ENCODE measurements around the gene CFAP92.

CFAP92 gene

DNA sequence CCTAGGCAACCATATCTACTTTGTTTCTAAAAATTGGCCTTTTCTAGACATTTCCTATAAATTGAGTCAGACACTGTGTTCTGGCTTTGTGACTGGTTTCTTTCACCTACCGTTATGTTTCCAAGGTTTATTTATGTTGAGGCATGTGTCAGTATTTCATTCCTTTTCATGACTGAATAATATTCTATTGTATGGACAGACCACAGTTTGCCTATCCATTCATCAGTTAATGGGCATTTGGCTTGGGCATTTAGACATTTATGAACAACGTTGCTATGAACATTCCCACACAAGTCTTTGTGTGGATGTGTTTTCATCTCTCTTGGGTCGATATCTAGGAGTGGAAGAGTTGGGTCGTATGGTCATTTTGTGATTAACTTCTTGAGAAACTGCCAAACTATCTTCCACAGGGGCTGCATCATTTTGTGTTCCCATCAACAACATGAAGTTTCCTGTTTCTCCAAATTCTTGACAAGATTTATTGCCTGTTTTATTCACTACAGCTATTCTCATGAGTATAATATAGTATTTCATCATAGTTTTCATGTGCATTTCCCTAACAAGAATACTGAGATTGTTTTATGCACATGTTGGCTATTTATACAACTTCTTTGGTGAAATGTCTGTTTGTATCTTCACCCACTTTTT lies 3.7 kb upstream of the CFAP92 start:
- Histone ChIP-seq H3K4me3 (ENCODE audit: low read depth, low read length) (no peak overlapping the region), H3K36me3 (ENCODE audit: control insufficient read depth in 2 of 2, insufficient read depth in 1 of 2, low read length in 2 of 2) (no peaks in the 10 kb centered on the region), H3K9me3 (ENCODE audit: control insufficient read depth, insufficient read depth, low read depth, low read length) (no peaks in the 10 kb centered on the region), H3K4me1 (ENCODE audit: control insufficient read depth, insufficient read depth, low read length) (no peaks in the 10 kb centered on the region), H3K27ac (ENCODE audit: extremely low read depth, low read depth, low read length) (no peak overlapping the region)
- TF ChIP-seq ZIC2 (tag by site-specific recombination; IDR thresholded peaks at IDR 0.05) (no peak), ZNF664 (tag by site-specific recombination; IDR thresholded peaks at IDR 0.05) (no peak), ZNF146 (tag by site-specific recombination; IDR thresholded peaks at IDR 0.05) (peak; percentile 77)
- POLR2A ChIA-PET = interaction anchor here (0.7 kb wide), 1 partner anchor 317 kb away, joined by 3 read pairs; no protein-coding TSS in a partner anchor
- CTCF ChIA-PET = interaction anchor here (1.4 to 2.4 kb wide), 2 partner anchors 27 to 30 kb away, joined by 3 to 8 read pairs; no protein-coding TSS in a partner anchor

DNA sequence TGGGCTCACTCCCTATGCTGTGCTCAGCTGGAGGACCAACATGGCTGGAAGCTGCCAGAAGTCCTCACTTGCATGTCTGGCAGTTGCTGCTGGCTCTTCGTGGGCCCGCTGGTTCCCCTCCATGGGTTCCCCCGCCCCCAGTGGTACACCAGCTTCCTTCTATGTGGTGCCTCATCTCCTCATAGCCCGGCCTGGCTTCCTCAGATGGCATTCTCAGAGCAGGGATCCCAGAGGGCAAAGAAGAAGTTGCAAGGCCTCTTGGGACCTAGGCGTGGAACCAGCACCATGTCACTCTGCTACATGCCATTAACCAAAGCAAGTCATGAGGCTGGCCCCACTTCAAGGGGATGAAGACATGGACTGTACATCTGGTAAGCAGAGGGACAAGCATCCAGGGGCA lies 2.9 kb upstream of the CFAP92 start:
- ChIA-PET POLR2A (no interaction called here), CTCF (interaction anchor here (0.7 kb wide), 1 partner anchor 26 kb away, joined by 3 read pairs; no protein-coding TSS in a partner anchor)
- no peak overlapping the region for H3K4me3 ChIP-seq (ENCODE audit: low read depth, low read length)
- no peak for TF ChIP-seq RBAK (tag by site-specific recombination; IDR thresholded peaks at IDR 0.05)
- TF ChIP-seq IKZF3 (tag by site-specific recombination; IDR thresholded peaks at IDR 0.05) = no peak
- no peak for TF ChIP-seq ZNF561 (tag by site-specific recombination; IDR thresholded peaks at IDR 0.05; ENCODE audit: borderline replicate concordance)
- no peak for TF ChIP-seq ZNF354C (tag by site-specific recombination; IDR thresholded peaks at IDR 0.05; ENCODE audit: borderline replicate concordance, low read depth)
- TF ChIP-seq ZNF350 (tag by site-specific recombination; IDR thresholded peaks at IDR 0.05) = no peak
- no peaks in the 10 kb centered on the region for H3K4me1 ChIP-seq (ENCODE audit: control insufficient read depth, insufficient read depth, low read length)
- H3K27ac ChIP-seq (ENCODE audit: extremely low read depth, low read depth, low read length) = no peak overlapping the region
- no peaks in the 10 kb centered on the region for H3K9me3 ChIP-seq (ENCODE audit: control insufficient read depth, insufficient read depth, low read depth, low read length)
- no peaks in the 10 kb centered on the region for H3K36me3 ChIP-seq (ENCODE audit: control insufficient read depth in 2 of 2, insufficient read depth in 1 of 2, low read length in 2 of 2)

DNA sequence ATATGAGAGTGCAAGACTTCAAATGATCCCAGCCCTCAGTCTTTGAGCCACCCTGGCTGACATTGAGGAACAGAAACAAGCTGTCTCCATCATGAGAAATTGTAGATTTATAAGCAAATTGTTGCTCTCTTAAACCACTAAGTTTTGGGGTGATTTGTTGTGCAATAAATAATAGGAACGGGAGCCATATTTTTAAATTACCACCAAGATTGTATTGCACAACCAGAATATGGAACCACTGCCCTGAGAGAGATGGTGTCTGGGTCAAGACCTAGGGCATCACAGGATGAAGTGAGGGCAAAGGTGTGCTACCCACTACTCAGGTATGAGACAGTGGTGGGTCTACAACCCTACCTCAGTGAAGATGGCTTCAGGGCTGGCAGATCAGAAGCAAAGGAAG lies 2.3 kb upstream of the CFAP92 start:
- TF ChIP-seq KLF10 (tag by site-specific recombination; IDR thresholded peaks at IDR 0.05) (no peak), ZNF140 (tag by site-specific recombination; IDR thresholded peaks at IDR 0.05) (no peak), ZNF664 (tag by site-specific recombination; IDR thresholded peaks at IDR 0.05) (no peak)
- TF ChIP-seq, protein P1, sequence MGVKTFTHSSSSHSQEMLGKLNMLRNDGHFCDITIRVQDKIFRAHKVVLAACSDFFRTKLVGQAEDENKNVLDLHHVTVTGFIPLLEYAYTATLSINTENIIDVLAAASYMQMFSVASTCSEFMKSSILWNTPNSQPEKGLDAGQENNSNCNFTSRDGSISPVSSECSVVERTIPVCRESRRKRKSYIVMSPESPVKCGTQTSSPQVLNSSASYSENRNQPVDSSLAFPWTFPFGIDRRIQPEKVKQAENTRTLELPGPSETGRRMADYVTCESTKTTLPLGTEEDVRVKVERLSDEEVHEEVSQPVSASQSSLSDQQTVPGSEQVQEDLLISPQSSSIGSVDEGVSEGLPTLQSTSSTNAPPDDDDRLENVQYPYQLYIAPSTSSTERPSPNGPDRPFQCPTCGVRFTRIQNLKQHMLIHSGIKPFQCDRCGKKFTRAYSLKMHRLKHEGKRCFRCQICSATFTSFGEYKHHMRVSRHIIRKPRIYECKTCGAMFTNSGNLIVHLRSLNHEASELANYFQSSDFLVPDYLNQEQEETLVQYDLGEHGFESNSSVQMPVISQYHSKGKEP (tag by site-specific recombination; IDR thresholded peaks at IDR 0.05) = no peak
- TF ChIP-seq, protein P2, sequence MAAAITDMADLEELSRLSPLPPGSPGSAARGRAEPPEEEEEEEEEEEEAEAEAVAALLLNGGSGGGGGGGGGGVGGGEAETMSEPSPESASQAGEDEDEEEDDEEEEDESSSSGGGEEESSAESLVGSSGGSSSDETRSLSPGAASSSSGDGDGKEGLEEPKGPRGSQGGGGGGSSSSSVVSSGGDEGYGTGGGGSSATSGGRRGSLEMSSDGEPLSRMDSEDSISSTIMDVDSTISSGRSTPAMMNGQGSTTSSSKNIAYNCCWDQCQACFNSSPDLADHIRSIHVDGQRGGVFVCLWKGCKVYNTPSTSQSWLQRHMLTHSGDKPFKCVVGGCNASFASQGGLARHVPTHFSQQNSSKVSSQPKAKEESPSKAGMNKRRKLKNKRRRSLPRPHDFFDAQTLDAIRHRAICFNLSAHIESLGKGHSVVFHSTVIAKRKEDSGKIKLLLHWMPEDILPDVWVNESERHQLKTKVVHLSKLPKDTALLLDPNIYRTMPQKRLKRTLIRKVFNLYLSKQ (tag by site-specific recombination; IDR thresholded peaks at IDR 0.05; ENCODE audit: borderline replicate concordance) = no peak
- POLR2A ChIA-PET = no interaction called here

DNA sequence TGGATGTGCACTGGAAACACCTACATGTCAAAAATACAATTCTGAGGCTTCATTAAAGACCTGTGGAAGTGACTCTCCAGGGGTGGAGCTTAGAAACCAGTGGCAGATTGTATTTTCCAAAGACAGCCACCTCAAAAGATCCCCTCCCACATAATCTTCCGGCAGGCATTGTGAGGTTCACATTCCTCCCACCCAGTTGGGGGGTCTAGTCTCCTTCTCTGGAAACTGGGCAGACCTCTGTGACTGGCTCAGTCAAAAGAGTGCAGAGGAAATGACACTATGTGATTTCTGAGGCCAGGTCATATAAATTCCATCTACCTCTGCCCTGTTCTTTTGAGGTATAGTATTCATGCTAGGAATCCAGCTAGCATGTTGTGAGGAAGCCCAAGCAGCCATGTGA lies 1.9 kb upstream of the CFAP92 start:
- ChIA-PET POLR2A (no interaction called here), CTCF (interaction anchor here (0.5 to 3.4 kb wide), 4 partner anchors 20 to 40 kb away, joined by 3 to 25 read pairs (median 3); no protein-coding TSS in a partner anchor)
- H3K36me3 ChIP-seq (ENCODE audit: control insufficient read depth in 2 of 2, insufficient read depth in 1 of 2, low read length in 2 of 2) = no peaks in the 10 kb centered on the region
- H3K4me3 ChIP-seq (ENCODE audit: low read depth, low read length) = no peak overlapping the region
- H3K9me3 ChIP-seq (ENCODE audit: control insufficient read depth, insufficient read depth, low read depth, low read length) = no peaks in the 10 kb centered on the region
- H3K27ac ChIP-seq (ENCODE audit: extremely low read depth, low read depth, low read length) = no peak overlapping the region
- H3K4me1 ChIP-seq (ENCODE audit: control insufficient read depth, insufficient read depth, low read length) = no peaks in the 10 kb centered on the region
- no peak for TF ChIP-seq ZEB2 (tag by site-specific recombination; IDR thresholded peaks at IDR 0.05)
- TF ChIP-seq, protein P3, sequence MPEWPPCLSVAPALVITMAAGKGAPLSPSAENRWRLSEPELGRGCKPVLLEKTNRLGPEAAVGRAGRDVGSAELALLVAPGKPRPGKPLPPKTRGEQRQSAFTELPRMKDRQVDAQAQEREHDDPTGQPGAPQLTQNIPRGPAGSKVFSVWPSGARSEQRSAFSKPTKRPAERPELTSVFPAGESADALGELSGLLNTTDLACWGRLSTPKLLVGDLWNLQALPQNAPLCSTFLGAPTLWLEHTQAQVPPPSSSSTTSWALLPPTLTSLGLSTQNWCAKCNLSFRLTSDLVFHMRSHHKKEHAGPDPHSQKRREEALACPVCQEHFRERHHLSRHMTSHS (tag by site-specific recombination; IDR thresholded peaks at IDR 0.05) = no peak
- TF ChIP-seq YY2 (tag by site-specific recombination; IDR thresholded peaks at IDR 0.05) = no peak
- TF ChIP-seq ZNF324 (tag by site-specific recombination; IDR thresholded peaks at IDR 0.05) = no peak
- no peak for TF ChIP-seq ZIC2 (tag by site-specific recombination; IDR thresholded peaks at IDR 0.05)
- no peak for TF ChIP-seq ZNF138 (tag by site-specific recombination; IDR thresholded peaks at IDR 0.05; ENCODE audit: borderline replicate concordance)
- TF ChIP-seq ZNF701 (tag by site-specific recombination; IDR thresholded peaks at IDR 0.05) = no peak
- no peak for TF ChIP-seq ZNF521 (tag by site-specific recombination; IDR thresholded peaks at IDR 0.05)
- TF ChIP-seq, protein P4, sequence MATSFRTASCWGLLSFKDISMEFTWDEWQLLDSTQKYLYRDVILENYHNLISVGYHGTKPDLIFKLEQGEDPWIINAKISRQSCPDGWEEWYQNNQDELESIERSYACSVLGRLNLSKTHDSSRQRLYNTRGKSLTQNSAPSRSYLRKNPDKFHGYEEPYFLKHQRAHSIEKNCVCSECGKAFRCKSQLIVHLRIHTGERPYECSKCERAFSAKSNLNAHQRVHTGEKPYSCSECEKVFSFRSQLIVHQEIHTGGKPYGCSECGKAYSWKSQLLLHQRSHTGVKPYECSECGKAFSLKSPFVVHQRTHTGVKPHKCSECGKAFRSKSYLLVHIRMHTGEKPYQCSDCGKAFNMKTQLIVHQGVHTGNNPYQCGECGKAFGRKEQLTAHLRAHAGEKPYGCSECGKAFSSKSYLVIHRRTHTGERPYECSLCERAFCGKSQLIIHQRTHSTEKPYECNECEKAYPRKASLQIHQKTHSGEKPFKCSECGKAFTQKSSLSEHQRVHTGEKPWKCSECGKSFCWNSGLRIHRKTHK (tag by site-specific recombination; IDR thresholded peaks at IDR 0.05) = no peak
- TF ChIP-seq, protein P5, sequence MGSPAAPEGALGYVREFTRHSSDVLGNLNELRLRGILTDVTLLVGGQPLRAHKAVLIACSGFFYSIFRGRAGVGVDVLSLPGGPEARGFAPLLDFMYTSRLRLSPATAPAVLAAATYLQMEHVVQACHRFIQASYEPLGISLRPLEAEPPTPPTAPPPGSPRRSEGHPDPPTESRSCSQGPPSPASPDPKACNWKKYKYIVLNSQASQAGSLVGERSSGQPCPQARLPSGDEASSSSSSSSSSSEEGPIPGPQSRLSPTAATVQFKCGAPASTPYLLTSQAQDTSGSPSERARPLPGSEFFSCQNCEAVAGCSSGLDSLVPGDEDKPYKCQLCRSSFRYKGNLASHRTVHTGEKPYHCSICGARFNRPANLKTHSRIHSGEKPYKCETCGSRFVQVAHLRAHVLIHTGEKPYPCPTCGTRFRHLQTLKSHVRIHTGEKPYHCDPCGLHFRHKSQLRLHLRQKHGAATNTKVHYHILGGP (tag by site-specific recombination; IDR thresholded peaks at IDR 0.05) = no peak

More for the DNA sequence above, 2.3 kb upstream of the CFAP92 start:
- CTCF ChIA-PET = interaction anchor here (0.5 to 3.4 kb wide), 3 partner anchors 20 to 26 kb away, joined by 3 to 25 read pairs (median 3); no protein-coding TSS in a partner anchor
- Histone ChIP-seq H3K4me1 (ENCODE audit: control insufficient read depth, insufficient read depth, low read length) (no peaks in the 10 kb centered on the region), H3K27ac (ENCODE audit: extremely low read depth, low read depth, low read length) (no peak overlapping the region), H3K4me3 (ENCODE audit: low read depth, low read length) (no peak overlapping the region), H3K9me3 (ENCODE audit: control insufficient read depth, insufficient read depth, low read depth, low read length) (no peaks in the 10 kb centered on the region), H3K36me3 (ENCODE audit: control insufficient read depth in 2 of 2, insufficient read depth in 1 of 2, low read length in 2 of 2) (no peaks in the 10 kb centered on the region)
